ENCODE data around the gene KIF20B. TPM values are rescaled to one million over a fixed set of nuclear protein-coding genes. Genes with fewer than 3 reads are reported as not detected.

Gene KIF20B
- total RNA-seq, 1 experiment from 2014 or later, result 59.1 TPM

GRCh38 chr10:89702121-89702480 is 711 bp downstream of the KIF20B start:
- H3K27me3 Mint-ChIP-seq (ENCODE audit: low read depth), result no peaks in the 10 kb centered on the region
- H3K14ac ChIP-seq (ENCODE audit: insufficient read depth, low read length), result no peak overlapping the region
- H2AFZ ChIP-seq (ENCODE audit: low read length), result no peak overlapping the region
- peak overlapping the region; percentile 95 for H3K9ac ChIP-seq (ENCODE audit: extremely low read depth, insufficient read length, low read length)
- no peak overlapping the region for H3K27ac ChIP-seq (ENCODE audit: insufficient read length, low read depth, low read length)
- H3K4ac ChIP-seq (ENCODE audit: low read depth, low read length), result no peak overlapping the region
- H3K79me1 ChIP-seq (ENCODE audit: insufficient read depth, low read depth, low read length, poor library complexity, severe bottlenecking), result peaks cover 4% of the 10 kb centered on the region
- no peak overlapping the region for H3K23ac ChIP-seq (ENCODE audit: insufficient read length, low read depth, low read length)
- no peak overlapping the region for H2BK15ac ChIP-seq (ENCODE audit: low read depth, low read length)
- H3K23me2 ChIP-seq (ENCODE audit: insufficient read length, low read depth, low read length, poor library complexity, severe bottlenecking), result no peaks in the 10 kb centered on the region
- no peak overlapping the region for H3K18ac ChIP-seq (ENCODE audit: insufficient read length, low read depth, low read length)
- peak overlapping the region; percentile 99 to 100 (median 99); a peak in 6 of 7 replicates for H3K27ac Mint-ChIP-seq
- no peak overlapping the region for H2BK20ac ChIP-seq (ENCODE audit: low read depth, low read length, poor library complexity, severe bottlenecking)
- H3K4me1 ChIP-seq (ENCODE audit: insufficient read depth, low read length), result no peaks in the 10 kb centered on the region; the same call in 1 of the 2 replicates
- peaks cover 34 to 47% of the 10 kb centered on the region in 2 experiments for H3K4me1 Mint-ChIP-seq
- no peak overlapping the region for H2BK12ac ChIP-seq (ENCODE audit: insufficient read length, low read depth, low read length)
- no peak overlapping the region for H2BK120ac ChIP-seq (ENCODE audit: low read depth, low read length, poor library complexity, severe bottlenecking)
- no peaks in the 10 kb centered on the region for H4K20me1 ChIP-seq (ENCODE audit: control insufficient read depth, insufficient read depth, insufficient read length)
- no peaks in the 10 kb centered on the region for H3K9me3 Mint-ChIP-seq
- no peak overlapping the region for H3K56ac ChIP-seq (ENCODE audit: insufficient read length, low read depth, low read length)
- WGBS (ENCODE audit: extremely low coverage, insufficient read length, low lambda C conversion rate), result no CpG with 5 or more reads among the region's 7 CpGs
- H3K27me3 ChIP-seq (ENCODE audit: insufficient read depth, low read length), result no peaks in the 10 kb centered on the region
- H3K79me2 ChIP-seq (ENCODE audit: insufficient read depth, low read length), result peaks cover 37% of the 10 kb centered on the region; the same call in 1 of the 2 replicates
- H2BK5ac ChIP-seq (ENCODE audit: insufficient read length, low read length), result no peak overlapping the region
- H4K91ac ChIP-seq (ENCODE audit: insufficient read length, low read depth, low read length), result no peak overlapping the region
- no peak overlapping the region for H3T11ph ChIP-seq (ENCODE audit: low read length)
- H2AK5ac ChIP-seq (ENCODE audit: insufficient read length, low read length), result no peak overlapping the region
- peaks cover 0 to 10% (median 4%) of the 10 kb centered on the region in 3 experiments; a peak in 3 of 7 replicates for H3K36me3 Mint-ChIP-seq (ENCODE audit: insufficient read depth in 1 of 3, low read depth in 3 of 3)
- H4K5ac ChIP-seq (ENCODE audit: insufficient read length, low read depth, low read length), result no peak overlapping the region
- peak overlapping the region; percentile 97 to 100 for H3K4me3 Mint-ChIP-seq
- no peak for TF ChIP-seq CTCF (conservative IDR thresholded peaks at IDR 0.05)
- H3K4me2 ChIP-seq (ENCODE audit: insufficient read depth, insufficient read length, low read length), result peak overlapping the region; percentile 93
- no peak overlapping the region for H4K8ac ChIP-seq (replicated peaks; ENCODE audit: insufficient read length, low read depth, low read length)
- no peak for DNase-seq
- no peaks in the 10 kb centered on the region for H3K9me3 ChIP-seq (ENCODE audit: control insufficient read depth, low read depth, low read length)
